OCI-LY3 (cell line): ENCODE results near the gene CDCP1.
"Not testable (repeated sequence)": the region's sequence is repeated elsewhere in the genome, so short reads cannot be mapped to it uniquely, and the experiment has no call there.

Experiments
- EZH2phosphoT487 ChIP-seq: fragments of 200-600 bp; shearing (Covaris generic); IDR thresholded peaks from 2 replicates; pipeline ENCODE4 v1.6.1; 2018; ENCODE audit warnings: antibody characterized with exemption, mixed run types, low read depth
- TF ChIP-seq, protein P1 (sequence below): fragments of 200-600, 300-600 bp; sonication (generic); IDR thresholded peaks from 2 replicates; pipeline ENCODE4 v1.5.1; 2014; ENCODE audit warnings: antibody characterized with exemption, low read length, low read depth

DNA sequence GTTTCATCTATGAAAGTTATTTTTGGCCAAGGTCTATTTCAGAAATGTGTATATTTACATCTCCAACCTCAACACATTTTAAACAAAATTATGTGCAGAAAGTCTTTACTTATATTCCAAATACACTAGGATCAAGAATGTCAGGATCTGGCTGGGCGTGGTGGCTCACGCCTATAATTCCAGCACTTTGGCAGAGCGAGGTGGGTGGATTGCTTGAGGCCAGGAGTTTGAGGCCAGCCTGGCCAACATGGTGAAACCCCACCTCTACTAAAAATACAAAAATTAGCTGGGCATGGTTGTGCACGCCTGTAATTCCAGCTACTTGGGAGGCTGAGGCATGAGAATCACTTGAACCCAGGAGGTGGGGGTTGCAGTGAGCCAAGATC is 5.4 kb downstream of the CDCP1 start:
- TF ChIP-seq, protein P1, sequence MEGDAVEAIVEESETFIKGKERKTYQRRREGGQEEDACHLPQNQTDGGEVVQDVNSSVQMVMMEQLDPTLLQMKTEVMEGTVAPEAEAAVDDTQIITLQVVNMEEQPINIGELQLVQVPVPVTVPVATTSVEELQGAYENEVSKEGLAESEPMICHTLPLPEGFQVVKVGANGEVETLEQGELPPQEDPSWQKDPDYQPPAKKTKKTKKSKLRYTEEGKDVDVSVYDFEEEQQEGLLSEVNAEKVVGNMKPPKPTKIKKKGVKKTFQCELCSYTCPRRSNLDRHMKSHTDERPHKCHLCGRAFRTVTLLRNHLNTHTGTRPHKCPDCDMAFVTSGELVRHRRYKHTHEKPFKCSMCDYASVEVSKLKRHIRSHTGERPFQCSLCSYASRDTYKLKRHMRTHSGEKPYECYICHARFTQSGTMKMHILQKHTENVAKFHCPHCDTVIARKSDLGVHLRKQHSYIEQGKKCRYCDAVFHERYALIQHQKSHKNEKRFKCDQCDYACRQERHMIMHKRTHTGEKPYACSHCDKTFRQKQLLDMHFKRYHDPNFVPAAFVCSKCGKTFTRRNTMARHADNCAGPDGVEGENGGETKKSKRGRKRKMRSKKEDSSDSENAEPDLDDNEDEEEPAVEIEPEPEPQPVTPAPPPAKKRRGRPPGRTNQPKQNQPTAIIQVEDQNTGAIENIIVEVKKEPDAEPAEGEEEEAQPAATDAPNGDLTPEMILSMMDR: not testable (repeated sequence)
- TF ChIP-seq EZH2phosphoT487: not testable (repeated sequence)
